IPS-NIHi11 (cell line): ENCODE data around the gene LTBP4.

Experiments
- DNase-seq: peaks from one replicate; pipeline ENCODE4 v3.0.0; 2012; ENCODE audit warnings: mixed read lengths, low spot score

Gene LTBP4

GRCh38 chr19:40663695-40664692 is 62.8 kb downstream of the LTBP4 start:
- no peak for DNase-seq

GRCh38 chr19:40666803-40667438 is 65.8 kb downstream of the LTBP4 start:
- DNase-seq: no peak

GRCh38 chr19:40667602-40668001 is 66.4 kb downstream of the LTBP4 start:
- DNase-seq: no peak

GRCh38 chr19:40668991-40669614 is 67.9 kb downstream of the LTBP4 start:
- DNase-seq: no peak

- DNase-seq: no peak
These were observed 70.2 kb downstream of the LTBP4 start for GRCh38 chr19:40671404-40671803.

- no peak for DNase-seq
These were observed 70.9 kb downstream of the LTBP4 start for GRCh38 chr19:40672038-40672437.

- DNase-seq: no peak
These were observed 71.6 kb downstream of the LTBP4 start for GRCh38 chr19:40672573-40673299.

- no peak for DNase-seq
These were observed 72.2 kb downstream of the LTBP4 start for GRCh38 chr19:40673397-40673796.

- DNase-seq: no peak
These were observed 73.1 kb downstream of the LTBP4 start for GRCh38 chr19:40674291-40674690.

- DNase-seq: no peak
These were observed 76.0 kb downstream of the LTBP4 start for GRCh38 chr19:40677156-40677555.
